GM18507 (cell line): ENCODE results near the gene FAM180B.
"Not testable (repeated sequence)": the region's sequence is repeated elsewhere in the genome, so short reads cannot be mapped to it uniquely, and the experiment has no call there.

ENCODE experiments used
- DNase-seq: peaks from one replicate; pipeline ENCODE4 v3.0.0; 2011; ENCODE audit warnings: low read depth; ENCODE audit not compliant: insufficient read length; ENCODE audit errors: extremely low spot score
- FAIRE-seq: peaks from 2 replicates; lab custom pipeline; 2011; peaks lifted over from hg19 to GRCh38; lab: Jason Lieb, UNC

Gene FAM180B

GRCh38 chr11:47636331-47636730, 49.9 kb downstream of the FAM180B start:
- not testable (repeated sequence) for FAIRE-seq, DNase-seq
